Stimulated activated CD8-positive, alpha-beta memory T cell treated with anti-CD3 and anti-CD28 coated beads, Interleukin-7, amount 100 ng/mL, for 48 hours (primary cell): ENCODE data around the gene IAH1.

Experiments
- DNase-seq, 2 donors: peaks; one replicate each; pipeline ENCODE4 v3.0.0-alpha.2; 2020; ENCODE audit warnings: low read depth in 1 of 2; ENCODE audit errors: extremely low read depth in 1 of 2

The IAH1 gene

GRCh38 chr2:9474361-9475057 is at the start of gene IAH1:
TSS of gene IAH1 (plus strand) at chr2:9474551. CDS start at chr2:9474567, 16 bp downstream.
- peak; percentile 41 to 49 for DNase-seq

GRCh38 chr2:9428965-9429577 is 45.3 kb upstream of the IAH1 start:
- no peak for DNase-seq

- no peak for DNase-seq
These were observed 43.7 kb upstream of the IAH1 start for GRCh38 chr2:9430316-9431293.

- no peak for DNase-seq
These were observed 39.9 kb upstream of the IAH1 start for GRCh38 chr2:9434489-9434888.

GRCh38 chr2:9439536-9439935 is 34.8 kb upstream of the IAH1 start:
- DNase-seq, result no peak

GRCh38 chr2:9440058-9440727 is 34.2 kb upstream of the IAH1 start:
- DNase-seq, result no peak

- DNase-seq, result no peak
These were observed 32.8 kb upstream of the IAH1 start for GRCh38 chr2:9441556-9441955.

GRCh38 chr2:9443526-9443925 is 30.8 kb upstream of the IAH1 start:
- DNase-seq, result no peak

- DNase-seq, result no peak
These were observed 29.3 kb upstream of the IAH1 start for GRCh38 chr2:9445089-9445488.

- no peak for DNase-seq
These were observed 23.1 kb upstream of the IAH1 start for GRCh38 chr2:9451231-9451630.

- no peak for DNase-seq
These were observed 13.8 kb upstream of the IAH1 start for GRCh38 chr2:9460441-9461017.

- DNase-seq, result no peak
These were observed 13.3 kb upstream of the IAH1 start for GRCh38 chr2:9461079-9461478.

- no peak for DNase-seq
These were observed 12.0 kb upstream of the IAH1 start for GRCh38 chr2:9462313-9462712.

- no peak for DNase-seq
These were observed 11.3 kb upstream of the IAH1 start for GRCh38 chr2:9462886-9463697.

GRCh38 chr2:9463698-9464034 is 10.7 kb upstream of the IAH1 start:
- DNase-seq, result no peak

- no peak for DNase-seq
These were observed 9.2 kb upstream of the IAH1 start for GRCh38 chr2:9465170-9465569.

- no peak for DNase-seq
These were observed 8.1 kb upstream of the IAH1 start for GRCh38 chr2:9466147-9466683.

GRCh38 chr2:9467687-9468086 is 6.7 kb upstream of the IAH1 start:
- no peak for DNase-seq

- DNase-seq, result no peak
These were observed 3.1 kb upstream of the IAH1 start for GRCh38 chr2:9471206-9471605.

- no peak for DNase-seq
These were observed 1.8 kb upstream of the IAH1 start for GRCh38 chr2:9472511-9472910.
